PFSK-1 (cell line): Measurements from ENCODE around the gene APELA. TPM values are rescaled to one million over a fixed set of nuclear protein-coding genes. Genes with fewer than 3 reads are reported as not detected.

ENCODE experiments used
- FOXP2 ChIP-seq: optimal IDR thresholded peaks from 2 replicates; pipeline ENCODE3; 2011; ENCODE audit warnings: borderline replicate concordance, control low read depth, inconsistent platforms; ENCODE audit not compliant: insufficient read depth; ENCODE audit errors: extremely low read length, extremely low read depth
- POLR2AphosphoS5 ChIP-seq: IDR thresholded peaks from 2 replicates; pipeline ENCODE4 v1.6.1; 2012; ENCODE audit warnings: low read depth, mild to moderate bottlenecking, control low read depth, low read length, moderate library complexity
- SIN3A ChIP-seq: IDR thresholded peaks from 2 replicates; pipeline ENCODE4 v1.6.1; 2012; ENCODE audit warnings: mild to moderate bottlenecking, low read length, moderate library complexity, borderline replicate concordance; ENCODE audit not compliant: insufficient read depth
- TAF1 ChIP-seq: IDR thresholded peaks from 2 replicates; pipeline ENCODE4 v1.6.1; 2012; ENCODE audit warnings: low read length, control low read depth, borderline replicate concordance; ENCODE audit not compliant: insufficient read depth
- polyA plus RNA-seq: library from polyadenylated mRNA; unstranded; fragments of >200 nt; gene quantifications from one replicate; pipeline ENCODE4 v1.2.1, GENCODE V29; 2012; ENCODE audit warnings: low read depth, missing spikeins; ENCODE audit not compliant: insufficient read length
- TF ChIP-seq, protein P1 (sequence below), 2 experiments: IDR thresholded peaks; 2 replicates each; pipeline versions ENCODE4 v1.6.1 to v1.8.0; 2011 to 2012; ENCODE audit warnings: low read depth in 2 of 2, low read length in 2 of 2, control low read depth in 1 of 2, inconsistent platforms in 1 of 2, mild to moderate bottlenecking in 1 of 2, moderate library complexity in 1 of 2; ENCODE audit not compliant: insufficient read depth in 1 of 2

Gene APELA
- polyA plus RNA-seq: not detected

DNA sequence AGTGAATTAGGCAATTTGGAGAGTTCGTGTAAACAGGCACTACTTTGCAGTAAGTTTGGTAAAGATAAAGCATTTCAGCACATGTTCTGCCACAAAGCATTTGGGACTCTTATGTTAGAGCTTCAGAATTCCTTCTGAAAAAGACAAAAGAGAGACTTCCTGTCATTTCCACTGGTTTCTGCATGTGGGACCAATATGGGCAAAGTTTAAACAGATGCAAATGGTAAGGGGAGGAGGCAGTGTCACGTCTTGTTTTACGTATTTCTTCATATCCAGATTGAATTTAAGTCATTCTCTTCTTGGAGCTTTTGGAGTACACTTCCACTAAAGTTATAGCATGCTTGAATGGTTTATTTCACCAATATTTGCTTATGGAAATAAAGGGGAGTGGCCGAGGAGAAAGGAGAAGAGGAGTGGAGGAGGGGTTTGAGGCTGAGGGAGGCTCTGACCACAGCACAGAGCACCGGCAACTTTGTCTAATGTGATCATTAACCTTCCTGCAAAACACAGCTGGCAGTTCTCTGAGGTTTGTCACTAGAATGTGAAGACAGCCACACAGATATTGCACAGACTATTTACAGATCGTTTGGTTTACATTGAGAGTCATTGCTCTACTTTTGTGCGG is at the start of gene APELA:
TSS of gene APELA (plus strand) at position 479 of the 625 bp plus-strand sequence. CDS start 154 bp downstream, outside the sequence.
- TF ChIP-seq, protein P1, sequence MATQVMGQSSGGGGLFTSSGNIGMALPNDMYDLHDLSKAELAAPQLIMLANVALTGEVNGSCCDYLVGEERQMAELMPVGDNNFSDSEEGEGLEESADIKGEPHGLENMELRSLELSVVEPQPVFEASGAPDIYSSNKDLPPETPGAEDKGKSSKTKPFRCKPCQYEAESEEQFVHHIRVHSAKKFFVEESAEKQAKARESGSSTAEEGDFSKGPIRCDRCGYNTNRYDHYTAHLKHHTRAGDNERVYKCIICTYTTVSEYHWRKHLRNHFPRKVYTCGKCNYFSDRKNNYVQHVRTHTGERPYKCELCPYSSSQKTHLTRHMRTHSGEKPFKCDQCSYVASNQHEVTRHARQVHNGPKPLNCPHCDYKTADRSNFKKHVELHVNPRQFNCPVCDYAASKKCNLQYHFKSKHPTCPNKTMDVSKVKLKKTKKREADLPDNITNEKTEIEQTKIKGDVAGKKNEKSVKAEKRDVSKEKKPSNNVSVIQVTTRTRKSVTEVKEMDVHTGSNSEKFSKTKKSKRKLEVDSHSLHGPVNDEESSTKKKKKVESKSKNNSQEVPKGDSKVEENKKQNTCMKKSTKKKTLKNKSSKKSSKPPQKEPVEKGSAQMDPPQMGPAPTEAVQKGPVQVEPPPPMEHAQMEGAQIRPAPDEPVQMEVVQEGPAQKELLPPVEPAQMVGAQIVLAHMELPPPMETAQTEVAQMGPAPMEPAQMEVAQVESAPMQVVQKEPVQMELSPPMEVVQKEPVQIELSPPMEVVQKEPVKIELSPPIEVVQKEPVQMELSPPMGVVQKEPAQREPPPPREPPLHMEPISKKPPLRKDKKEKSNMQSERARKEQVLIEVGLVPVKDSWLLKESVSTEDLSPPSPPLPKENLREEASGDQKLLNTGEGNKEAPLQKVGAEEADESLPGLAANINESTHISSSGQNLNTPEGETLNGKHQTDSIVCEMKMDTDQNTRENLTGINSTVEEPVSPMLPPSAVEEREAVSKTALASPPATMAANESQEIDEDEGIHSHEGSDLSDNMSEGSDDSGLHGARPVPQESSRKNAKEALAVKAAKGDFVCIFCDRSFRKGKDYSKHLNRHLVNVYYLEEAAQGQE (IDR thresholded peaks at IDR 0.05; ENCODE audit: insufficient read depth in 1 of 2, low read depth in 2 of 2, low read length in 2 of 2): no peak
- TF ChIP-seq SIN3A: no peak

- no peak for TF ChIP-seq FOXP2
- no peak for TF ChIP-seq SIN3A
- no peak for TF ChIP-seq TAF1
- TF ChIP-seq, protein P1 (IDR thresholded peaks at IDR 0.05; ENCODE audit: insufficient read depth in 1 of 2, low read depth in 2 of 2, low read length in 2 of 2): no peak
- TF ChIP-seq POLR2AphosphoS5: no peak
These were observed 48.0 kb upstream of the APELA start for GRCh38 chr4:164828955-164829354.

DNA sequence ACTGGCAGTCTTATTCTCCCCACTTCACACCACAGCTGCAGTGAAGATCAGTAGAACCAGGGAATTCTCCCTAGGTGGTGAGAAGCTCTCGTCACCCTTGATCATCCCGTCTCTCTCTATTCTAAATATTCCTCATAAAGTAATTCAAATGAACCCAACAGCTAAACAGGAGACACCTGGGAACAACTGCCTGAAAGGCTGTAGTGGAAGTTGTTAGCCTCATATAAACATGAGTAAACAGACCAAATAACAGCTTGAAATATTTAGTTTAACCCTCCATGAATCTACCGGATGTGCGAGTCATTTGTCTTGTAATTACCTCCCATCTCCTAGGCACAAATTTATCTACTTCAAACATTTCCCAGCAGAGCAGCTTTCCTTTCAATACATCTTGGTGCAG is 30.4 kb upstream of the APELA start:
- TF ChIP-seq TAF1 (no peak), FOXP2 (no peak), SIN3A (no peak), POLR2AphosphoS5 (no peak)
- TF ChIP-seq, protein P1 (IDR thresholded peaks at IDR 0.05; ENCODE audit: insufficient read depth in 1 of 2, low read depth in 2 of 2, low read length in 2 of 2): no peak

DNA sequence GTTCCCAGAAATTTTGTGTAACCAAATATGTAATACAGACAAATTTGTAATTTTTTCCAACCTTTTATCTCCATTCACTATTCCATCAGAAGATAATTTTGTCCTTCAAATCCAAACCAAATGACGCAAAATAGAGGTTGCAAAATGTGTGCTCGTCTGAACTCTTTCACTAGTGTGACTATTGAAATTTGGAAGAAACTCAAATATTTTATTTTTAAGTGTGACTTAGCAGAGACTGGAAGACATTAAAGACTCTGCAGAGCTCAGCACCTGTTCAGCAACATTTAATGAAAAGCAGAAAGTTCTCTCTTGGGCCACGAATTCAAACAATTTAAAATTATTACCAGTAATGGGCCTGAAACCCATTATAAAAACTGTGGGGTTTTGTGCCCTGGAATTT is 30.0 kb upstream of the APELA start:
- TF ChIP-seq SIN3A (no peak), TAF1 (no peak)
- TF ChIP-seq, protein P1 (IDR thresholded peaks at IDR 0.05; ENCODE audit: insufficient read depth in 1 of 2, low read depth in 2 of 2, low read length in 2 of 2): no peak
